HepG2 (cell line): ENCODE results near the gene JMJD8. TPM values are rescaled to one million over a fixed set of nuclear protein-coding genes. Genes with fewer than 3 reads are reported as not detected.

Experiments
- AGO2 ChIP-seq: fragments of 200-400 bp; formaldehyde crosslinking; optimal IDR thresholded peaks from 2 replicates; pipeline ENCODE3; 2017; ENCODE audit warnings: mild to moderate bottlenecking, low read depth, low read length, moderate library complexity
- AKNA ChIP-seq: sonication (generic); formaldehyde crosslinking; IDR thresholded peaks from 2 replicates; pipeline ENCODE4 v1.4.0; 2020; ENCODE audit warnings: missing genetic modification reagents, borderline replicate concordance
- ARHGAP35 ChIP-seq: sonication (generic); formaldehyde crosslinking; IDR thresholded peaks from 2 replicates; pipeline ENCODE4 v1.9.0; 2022; ENCODE audit warnings: mild to moderate bottlenecking, inconsistent platforms, moderate library complexity, missing genetic modification reagents, borderline replicate concordance
- NFKBIZ ChIP-seq: IDR thresholded peaks from 2 replicates; pipeline ENCODE4 v1.6.1; 2018; ENCODE audit warnings: missing genetic modification reagents, missing compliant biosample characterization
- PHF8 ChIP-seq: sonication (generic); formaldehyde crosslinking; IDR thresholded peaks from 2 replicates; pipeline ENCODE4 v1.5.0; 2020; ENCODE audit warnings: missing genetic modification reagents
- PPARG ChIP-seq: conservative IDR thresholded peaks from 2 replicates; pipeline ENCODE4 v1.6.1; 2016; ENCODE audit warnings: missing biosample characterization, missing genetic modification reagents
- SNAPC2 ChIP-seq: sonication (generic); formaldehyde crosslinking; IDR thresholded peaks from 2 replicates; pipeline ENCODE4 v1.8.1; 2022; ENCODE audit warnings: mild to moderate bottlenecking, missing genetic modification reagents
- SOX6 ChIP-seq, 2 experiments: fragments of 450-650 bp in 1 of 2; sonication (generic) in 1 of 2; formaldehyde crosslinking in 1 of 2; IDR thresholded peaks; 2 replicates each; pipeline versions ENCODE4 v1.4.0 to v1.6.1; 2017 to 2020; ENCODE audit warnings: antibody characterized with exemption in 1 of 2, mild to moderate bottlenecking in 1 of 2, missing genetic modification reagents in 1 of 2
- TCF12 ChIP-seq, 2 experiments: fragments of 450-650 bp in 1 of 2; sonication (generic) in 1 of 2; formaldehyde crosslinking in 1 of 2; IDR thresholded peaks; 2 replicates each; pipeline versions ENCODE4 v1.6.1 to v1.8.0; 2017 to 2022; ENCODE audit warnings: antibody characterized with exemption in 1 of 2, mild to moderate bottlenecking in 1 of 2, missing genetic modification reagents in 1 of 2, moderate library complexity in 1 of 2
- TOE1 ChIP-seq: sonication (generic); formaldehyde crosslinking; IDR thresholded peaks from 2 replicates; pipeline ENCODE4 v1.4.0; 2020; ENCODE audit warnings: mild to moderate bottlenecking, missing genetic modification reagents
- ZNF230 ChIP-seq: sonication (generic); formaldehyde crosslinking; IDR thresholded peaks from 2 replicates; pipeline ENCODE4 v1.4.0; 2020; ENCODE audit warnings: mild to moderate bottlenecking, missing genetic modification reagents
- ZNF335 ChIP-seq: sonication (generic); formaldehyde crosslinking; IDR thresholded peaks from 2 replicates; pipeline ENCODE4 v1.4.0; 2020; ENCODE audit warnings: missing genetic modification reagents
- ZNF644 ChIP-seq: IDR thresholded peaks from 2 replicates; pipeline ENCODE4 v1.6.1; 2016; ENCODE audit warnings: low read depth
- polyA plus RNA-seq, 8 experiments: library from polyadenylated mRNA; depleted of rRNA in 3 of 8; stranded (reverse) in 7 of 8; unstranded in 1 of 8; fragments of >200 nt; fragmentation: Illumina TruSeq in 4 of 8; extraction: Trizol in 4 of 8; gene quantifications; 2 replicates each; pipeline versions ENCODE4 v1.2.1 to v1.2.3, GENCODE V29; 2011 to 2016; ENCODE audit warnings: low read depth in 4 of 8, missing spikeins in 1 of 8, mixed read lengths in 1 of 8; ENCODE audit not compliant: insufficient read depth in 1 of 8
- total RNA-seq, 5 experiments: library from RNA; depleted of rRNA; stranded (reverse); fragments of >200 nt; fragmentation: Illumina TruSeq; extraction: Trizol; gene quantifications; 2 replicates each; pipeline ENCODE4 v1.2.3, GENCODE V29; 2016; ENCODE audit warnings: low read depth in 1 of 5
- TF ChIP-seq, protein P1 (sequence below): sonication (generic); formaldehyde crosslinking; IDR thresholded peaks from 2 replicates; pipeline ENCODE4 v1.9.0; 2022; ENCODE audit warnings: low read depth, missing genetic modification reagents
- TF ChIP-seq, protein P2 (sequence below): sonication (generic); formaldehyde crosslinking; IDR thresholded peaks from 2 replicates; pipeline ENCODE4 v1.5.0; 2020; ENCODE audit warnings: missing genetic modification reagents

The JMJD8 gene
- total and polyA plus RNA-seq, 2 of the 13 experiments (the other 11 are each of a cell fraction or from before 2014, with no cell fraction given), result 2.6 to 11.8 TPM

DNA sequence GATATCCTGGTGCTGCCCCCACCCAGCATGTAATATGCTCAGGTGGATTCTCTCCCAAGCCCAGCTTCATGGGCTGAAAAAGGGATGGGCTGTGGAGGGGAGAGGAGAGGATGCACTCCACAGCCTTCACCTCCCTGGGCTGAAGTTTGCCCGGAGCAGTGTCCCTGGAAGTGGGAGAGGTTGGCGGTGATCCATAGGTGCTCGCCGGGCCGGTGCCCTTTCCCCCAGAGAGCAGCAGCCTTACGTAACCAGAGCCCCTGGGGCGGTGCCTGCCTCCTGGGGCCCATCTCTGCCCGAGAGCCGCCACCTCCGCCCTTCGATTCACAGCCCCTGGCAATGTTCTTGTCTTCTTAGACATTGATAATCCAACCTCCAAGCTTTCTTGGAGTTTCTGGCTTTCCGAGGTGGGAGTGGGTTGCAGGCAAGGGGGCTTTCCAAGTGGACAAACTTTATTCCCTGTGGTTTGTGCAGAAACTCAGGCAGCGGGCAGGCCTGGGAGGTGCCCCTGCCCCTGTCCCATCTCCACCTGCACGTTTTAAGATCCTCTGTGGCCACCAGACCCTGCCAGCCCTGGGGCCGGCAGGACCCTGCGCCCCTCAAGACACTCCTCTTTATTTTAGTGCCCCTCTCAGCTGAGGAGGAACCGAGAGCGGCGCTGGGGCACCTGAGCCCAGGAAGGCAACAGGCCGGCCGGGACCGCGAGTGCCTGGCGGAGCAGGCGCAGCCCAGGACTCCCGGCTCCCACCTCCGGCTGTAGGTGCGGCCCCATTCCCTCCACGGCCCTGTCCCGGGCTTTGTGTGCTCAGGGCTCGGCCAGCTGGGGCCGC, 38.1 kb downstream of the JMJD8 start (continued):
- TF ChIP-seq TCF12 (IDR thresholded peaks at IDR 0.05), result no peak
- no peak for TF ChIP-seq TCF12 (CRISPR knock-in tag; IDR thresholded peaks at IDR 0.05)
- TF ChIP-seq NFKBIZ (CRISPR knock-in tag), result no peak
- no peak for TF ChIP-seq AKNA (CRISPR knock-in tag)
- no peak; the same call in 1 of the 2 replicates for TF ChIP-seq PHF8 (CRISPR knock-in tag)
- TF ChIP-seq TOE1 (CRISPR knock-in tag), result no peak
- TF ChIP-seq, protein P1, sequence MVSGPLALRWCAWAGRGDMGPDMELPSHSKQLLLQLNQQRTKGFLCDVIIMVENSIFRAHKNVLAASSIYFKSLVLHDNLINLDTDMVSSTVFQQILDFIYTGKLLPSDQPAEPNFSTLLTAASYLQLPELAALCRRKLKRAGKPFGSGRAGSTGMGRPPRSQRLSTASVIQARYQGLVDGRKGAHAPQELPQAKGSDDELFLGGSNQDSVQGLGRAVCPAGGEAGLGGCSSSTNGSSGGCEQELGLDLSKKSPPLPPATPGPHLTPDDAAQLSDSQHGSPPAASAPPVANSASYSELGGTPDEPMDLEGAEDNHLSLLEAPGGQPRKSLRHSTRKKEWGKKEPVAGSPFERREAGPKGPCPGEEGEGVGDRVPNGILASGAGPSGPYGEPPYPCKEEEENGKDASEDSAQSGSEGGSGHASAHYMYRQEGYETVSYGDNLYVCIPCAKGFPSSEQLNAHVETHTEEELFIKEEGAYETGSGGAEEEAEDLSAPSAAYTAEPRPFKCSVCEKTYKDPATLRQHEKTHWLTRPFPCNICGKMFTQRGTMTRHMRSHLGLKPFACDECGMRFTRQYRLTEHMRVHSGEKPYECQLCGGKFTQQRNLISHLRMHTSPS (CRISPR knock-in tag), result peak; percentile 81
- no peak for TF ChIP-seq ARHGAP35 (CRISPR knock-in tag)
- no peak for TF ChIP-seq ZNF230 (CRISPR knock-in tag)
- TF ChIP-seq, protein P2, sequence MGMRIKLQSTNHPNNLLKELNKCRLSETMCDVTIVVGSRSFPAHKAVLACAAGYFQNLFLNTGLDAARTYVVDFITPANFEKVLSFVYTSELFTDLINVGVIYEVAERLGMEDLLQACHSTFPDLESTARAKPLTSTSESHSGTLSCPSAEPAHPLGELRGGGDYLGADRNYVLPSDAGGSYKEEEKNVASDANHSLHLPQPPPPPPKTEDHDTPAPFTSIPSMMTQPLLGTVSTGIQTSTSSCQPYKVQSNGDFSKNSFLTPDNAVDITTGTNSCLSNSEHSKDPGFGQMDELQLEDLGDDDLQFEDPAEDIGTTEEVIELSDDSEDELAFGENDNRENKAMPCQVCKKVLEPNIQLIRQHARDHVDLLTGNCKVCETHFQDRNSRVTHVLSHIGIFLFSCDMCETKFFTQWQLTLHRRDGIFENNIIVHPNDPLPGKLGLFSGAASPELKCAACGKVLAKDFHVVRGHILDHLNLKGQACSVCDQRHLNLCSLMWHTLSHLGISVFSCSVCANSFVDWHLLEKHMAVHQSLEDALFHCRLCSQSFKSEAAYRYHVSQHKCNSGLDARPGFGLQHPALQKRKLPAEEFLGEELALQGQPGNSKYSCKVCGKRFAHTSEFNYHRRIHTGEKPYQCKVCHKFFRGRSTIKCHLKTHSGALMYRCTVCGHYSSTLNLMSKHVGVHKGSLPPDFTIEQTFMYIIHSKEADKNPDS (CRISPR knock-in tag), result no peak
- TF ChIP-seq SOX6 (IDR thresholded peaks at IDR 0.05), result no peak
- TF ChIP-seq SOX6 (CRISPR knock-in tag; IDR thresholded peaks at IDR 0.05), result peak; percentile 30; the same call in 1 of the 2 replicates
- peak; percentile 100 for TF ChIP-seq PPARG (CRISPR knock-in tag)
- TF ChIP-seq AGO2, result peak; percentile 95
- no peak for TF ChIP-seq ZNF644 (CRISPR knock-in tag)
- TF ChIP-seq ZNF335 (CRISPR knock-in tag), result no peak
- no peak for TF ChIP-seq SNAPC2 (CRISPR knock-in tag)
